Stomach (tissue), 4 donors: ENCODE data around the gene KAZALD1.
A peak's percentile ranks its signal among the peaks of the same experiment; 100 is the strongest.

Experiments
- POLR2A ChIP-seq, 4 donors: fragments of 450-650 bp; IDR thresholded peaks; one replicate each; pipeline ENCODE4 v1.6.1; 2016; ENCODE audit warnings: antibody characterized with exemption in 4 of 4, control low read depth in 2 of 4, mild to moderate bottlenecking in 1 of 4, moderate library complexity in 1 of 4
- POLR2AphosphoS5 ChIP-seq, 3 donors: sonication (generic); formaldehyde crosslinking; IDR thresholded peaks; one replicate each; pipeline ENCODE4 v1.6.1; 2016; ENCODE audit warnings: antibody characterized with exemption in 3 of 3
- TF ChIP-seq, protein P1 (sequence below), 7 experiments: fragments of 450-650 bp in 4 of 7; fragments of 200-600 bp in 3 of 7; sonication (generic) in 3 of 7; IDR thresholded peaks; one replicate each; pipeline ENCODE4 v1.5.1; 2016 to 2019; ENCODE audit warnings: antibody characterized with exemption in 7 of 7, control low read depth in 2 of 7, mild to moderate bottlenecking in 1 of 7

GRCh38 chr10:101018600-101019439 lies 43.0 kb upstream of the KAZALD1 start:
- TF ChIP-seq POLR2A (IDR thresholded peaks at IDR 0.05) (no peak), POLR2AphosphoS5 (IDR thresholded peaks at IDR 0.05) (no peak)
- TF ChIP-seq, protein P1, sequence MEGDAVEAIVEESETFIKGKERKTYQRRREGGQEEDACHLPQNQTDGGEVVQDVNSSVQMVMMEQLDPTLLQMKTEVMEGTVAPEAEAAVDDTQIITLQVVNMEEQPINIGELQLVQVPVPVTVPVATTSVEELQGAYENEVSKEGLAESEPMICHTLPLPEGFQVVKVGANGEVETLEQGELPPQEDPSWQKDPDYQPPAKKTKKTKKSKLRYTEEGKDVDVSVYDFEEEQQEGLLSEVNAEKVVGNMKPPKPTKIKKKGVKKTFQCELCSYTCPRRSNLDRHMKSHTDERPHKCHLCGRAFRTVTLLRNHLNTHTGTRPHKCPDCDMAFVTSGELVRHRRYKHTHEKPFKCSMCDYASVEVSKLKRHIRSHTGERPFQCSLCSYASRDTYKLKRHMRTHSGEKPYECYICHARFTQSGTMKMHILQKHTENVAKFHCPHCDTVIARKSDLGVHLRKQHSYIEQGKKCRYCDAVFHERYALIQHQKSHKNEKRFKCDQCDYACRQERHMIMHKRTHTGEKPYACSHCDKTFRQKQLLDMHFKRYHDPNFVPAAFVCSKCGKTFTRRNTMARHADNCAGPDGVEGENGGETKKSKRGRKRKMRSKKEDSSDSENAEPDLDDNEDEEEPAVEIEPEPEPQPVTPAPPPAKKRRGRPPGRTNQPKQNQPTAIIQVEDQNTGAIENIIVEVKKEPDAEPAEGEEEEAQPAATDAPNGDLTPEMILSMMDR (IDR thresholded peaks at IDR 0.05): peak in 4 of 7 experiments; percentile 48 to 65 (median 56)
